Choroid plexus epithelial cell (primary cell): ENCODE data around the gene RCAN2.

Experiments
- DNase-seq: peaks from one replicate; pipeline ENCODE4 v3.0.0-alpha.2; 2010; ENCODE audit warnings: low read depth
- H3K4me3 ChIP-seq: 2 replicates; pipeline ENCODE4 v1.5.1; 2011; ENCODE audit warnings: low read depth, mild to moderate bottlenecking, control low read depth, low read length, moderate library complexity
- TF ChIP-seq, protein P1 (sequence below): conservative IDR thresholded peaks from 2 replicates; pipeline ENCODE4 v1.5.1; 2011; ENCODE audit warnings: low read depth, mild to moderate bottlenecking, control low read depth, inconsistent platforms, low read length, moderate library complexity

RCAN2 gene

DNA sequence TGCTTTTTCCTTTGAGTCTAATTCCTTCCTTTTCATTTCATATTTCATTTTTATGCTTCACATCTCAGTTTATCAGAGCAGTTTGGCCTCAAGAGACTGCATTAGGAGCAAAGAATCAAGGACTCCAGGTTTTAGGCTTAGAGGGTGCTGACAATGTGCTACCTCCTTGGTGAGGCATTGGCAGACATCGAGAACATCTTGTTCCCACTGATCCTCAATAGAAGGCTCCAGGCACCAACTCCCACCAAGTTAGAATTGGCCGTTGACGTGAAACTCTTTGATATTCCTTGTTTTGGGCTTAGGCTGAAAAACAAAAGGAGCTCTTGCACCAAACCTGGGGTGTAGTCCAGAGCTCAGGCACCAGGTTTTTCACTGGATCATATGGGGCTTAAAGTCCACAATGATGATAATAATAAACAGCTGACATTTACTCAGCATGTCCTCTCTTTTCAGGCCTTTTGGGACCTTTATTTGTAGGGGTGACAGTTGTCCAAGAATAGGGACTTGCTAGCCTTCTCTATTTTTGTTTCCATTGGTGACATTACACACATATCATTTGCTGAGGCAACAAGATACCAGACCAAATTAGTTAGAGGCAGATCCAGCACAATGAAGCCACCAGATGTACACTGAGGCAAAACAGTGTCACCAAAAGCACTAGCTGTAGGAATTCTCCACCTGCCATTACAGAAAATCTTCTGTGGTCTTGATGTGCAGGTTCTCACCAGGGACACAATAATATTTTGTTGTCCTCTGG, 239.5 kb downstream of the RCAN2 start:
- DNase-seq, result no peak
- TF ChIP-seq, protein P1, sequence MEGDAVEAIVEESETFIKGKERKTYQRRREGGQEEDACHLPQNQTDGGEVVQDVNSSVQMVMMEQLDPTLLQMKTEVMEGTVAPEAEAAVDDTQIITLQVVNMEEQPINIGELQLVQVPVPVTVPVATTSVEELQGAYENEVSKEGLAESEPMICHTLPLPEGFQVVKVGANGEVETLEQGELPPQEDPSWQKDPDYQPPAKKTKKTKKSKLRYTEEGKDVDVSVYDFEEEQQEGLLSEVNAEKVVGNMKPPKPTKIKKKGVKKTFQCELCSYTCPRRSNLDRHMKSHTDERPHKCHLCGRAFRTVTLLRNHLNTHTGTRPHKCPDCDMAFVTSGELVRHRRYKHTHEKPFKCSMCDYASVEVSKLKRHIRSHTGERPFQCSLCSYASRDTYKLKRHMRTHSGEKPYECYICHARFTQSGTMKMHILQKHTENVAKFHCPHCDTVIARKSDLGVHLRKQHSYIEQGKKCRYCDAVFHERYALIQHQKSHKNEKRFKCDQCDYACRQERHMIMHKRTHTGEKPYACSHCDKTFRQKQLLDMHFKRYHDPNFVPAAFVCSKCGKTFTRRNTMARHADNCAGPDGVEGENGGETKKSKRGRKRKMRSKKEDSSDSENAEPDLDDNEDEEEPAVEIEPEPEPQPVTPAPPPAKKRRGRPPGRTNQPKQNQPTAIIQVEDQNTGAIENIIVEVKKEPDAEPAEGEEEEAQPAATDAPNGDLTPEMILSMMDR, result no peak
- no peak overlapping the region for H3K4me3 ChIP-seq

GRCh38 chr6:46248143-46248542, 243.1 kb downstream of the RCAN2 start:
- no peak for DNase-seq
- TF ChIP-seq, protein P1, result no peak
- H3K4me3 ChIP-seq, result no peak overlapping the region

DNA sequence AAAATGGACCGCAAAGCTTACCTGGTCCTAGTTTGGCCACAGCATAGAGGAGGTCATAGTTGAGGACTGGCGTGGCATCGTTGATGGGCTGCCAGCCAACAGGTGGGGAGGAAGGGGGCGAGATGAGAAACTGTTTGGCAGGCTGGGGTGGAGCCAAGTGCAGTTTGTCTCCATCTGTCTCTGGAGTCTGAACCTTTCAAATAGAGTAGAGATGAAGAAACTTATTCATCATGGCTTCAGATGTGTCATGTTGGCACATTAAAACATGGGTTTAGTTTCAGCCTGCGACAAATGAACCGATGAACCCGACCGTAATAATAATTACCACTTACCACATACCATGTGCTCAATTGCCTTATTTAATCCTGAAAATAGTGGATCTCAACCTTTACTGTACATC, 244.5 kb downstream of the RCAN2 start:
- no peak overlapping the region for H3K4me3 ChIP-seq
- TF ChIP-seq, protein P1, result no peak
- no peak for DNase-seq

DNA sequence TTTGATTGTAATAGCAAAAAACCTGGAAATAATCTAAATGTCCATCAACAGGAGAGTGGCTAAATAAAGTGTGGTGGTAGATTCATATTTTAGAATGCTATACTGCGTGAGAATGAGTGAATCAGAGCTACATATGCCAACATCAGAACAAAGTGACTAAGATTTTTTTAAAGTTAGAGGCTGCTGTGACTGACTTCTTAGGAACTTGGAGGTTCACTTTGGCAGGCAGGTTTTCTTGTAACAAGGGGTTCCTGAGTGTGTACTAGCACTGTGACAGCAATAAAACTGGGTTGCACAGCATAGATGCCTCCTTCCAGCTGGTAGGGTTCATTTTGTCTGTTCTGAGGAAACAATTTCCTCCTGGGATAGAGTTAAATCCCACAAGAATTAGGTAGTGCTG, 245.2 kb downstream of the RCAN2 start:
- H3K4me3 ChIP-seq, result no peak overlapping the region
- TF ChIP-seq, protein P1, result no peak
- DNase-seq, result no peak

- no peak for DNase-seq
- TF ChIP-seq, protein P1, result no peak
- H3K4me3 ChIP-seq, result no peak overlapping the region
Observed at GRCh38 chr6:46244670-46245069, 246.6 kb downstream of the RCAN2 start.

- no peak overlapping the region for H3K4me3 ChIP-seq
- TF ChIP-seq, protein P1, result no peak
Observed at GRCh38 chr6:46243754-46244153, 247.5 kb downstream of the RCAN2 start.

GRCh38 chr6:46242921-46243320, 248.3 kb downstream of the RCAN2 start:
- no peak for DNase-seq
- TF ChIP-seq, protein P1, result no peak

More at GRCh38 chr6:46243754-46244153, 247.5 kb downstream of the RCAN2 start:
- DNase-seq, result no peak

More at GRCh38 chr6:46242921-46243320, 248.3 kb downstream of the RCAN2 start:
- no peak overlapping the region for H3K4me3 ChIP-seq
